ENCODE measurements around the gene SLC25A38.
A peak's percentile ranks its signal among the peaks of the same experiment; 100 is the strongest.

SLC25A38 gene, protein sequence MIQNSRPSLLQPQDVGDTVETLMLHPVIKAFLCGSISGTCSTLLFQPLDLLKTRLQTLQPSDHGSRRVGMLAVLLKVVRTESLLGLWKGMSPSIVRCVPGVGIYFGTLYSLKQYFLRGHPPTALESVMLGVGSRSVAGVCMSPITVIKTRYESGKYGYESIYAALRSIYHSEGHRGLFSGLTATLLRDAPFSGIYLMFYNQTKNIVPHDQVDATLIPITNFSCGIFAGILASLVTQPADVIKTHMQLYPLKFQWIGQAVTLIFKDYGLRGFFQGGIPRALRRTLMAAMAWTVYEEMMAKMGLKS

DNA sequence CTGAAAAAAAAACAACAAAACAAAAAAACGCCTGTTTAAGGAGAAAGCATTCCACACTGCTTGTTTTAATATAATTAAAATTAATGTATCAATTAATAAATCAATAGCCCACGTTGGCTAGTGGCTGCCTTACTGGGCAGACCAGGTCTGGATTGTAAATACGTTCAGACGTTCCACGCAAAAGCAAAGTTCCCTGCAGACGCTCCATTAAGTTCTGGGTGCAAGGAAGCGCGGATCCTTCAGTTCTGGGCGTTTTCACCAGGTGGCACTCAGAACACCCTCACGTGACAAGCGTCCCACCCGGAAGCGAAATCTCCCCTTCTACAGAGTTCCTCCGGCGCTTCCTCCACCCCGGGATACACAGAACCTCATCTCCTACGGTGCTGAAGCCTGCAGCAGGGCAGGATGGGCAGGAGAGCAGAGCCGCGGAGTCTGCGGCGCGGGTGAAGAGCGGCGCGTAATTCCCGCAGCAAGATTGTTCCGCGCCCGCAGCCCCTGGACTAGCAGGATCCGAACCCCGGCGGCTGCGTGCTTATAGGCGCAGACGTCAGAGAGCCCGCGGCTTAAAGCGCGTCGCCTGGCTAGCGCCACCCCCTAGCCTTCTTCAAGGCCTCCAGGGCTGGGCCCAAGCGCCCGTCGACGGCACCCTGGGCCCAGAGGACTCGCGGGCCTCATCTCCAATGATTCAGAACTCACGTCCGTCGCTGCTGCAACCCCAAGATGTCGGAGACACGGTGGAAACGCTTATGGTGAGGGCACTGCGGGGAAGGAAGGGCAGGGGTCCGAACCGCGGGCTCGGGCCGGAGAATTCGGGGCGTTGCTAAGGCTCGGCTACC is at the start of gene SLC25A38:
Gene SLC25A38, plus strand, starts transcription at position 326 of the 836 bp plus-strand sequence. Its CDS starts 355 bp downstream, at position 681.
- H3K4me1 ChIP-seq (ENCODE audit: control insufficient read depth in 1 of 2, insufficient read depth in 2 of 2, low read length in 2 of 2): peaks cover 26 to 28% of the 10 kb centered on the region in 2 donors
- no peaks in the 10 kb centered on the region for H3K9me3 ChIP-seq (ENCODE audit: control insufficient read depth in 1 of 2, low read length in 2 of 2)
- H3K27ac ChIP-seq (ENCODE audit: low read depth, low read length): peak within 1 kb of the TSS; percentile 96
- H3K36me3 ChIP-seq (ENCODE audit: control insufficient read depth in 1 of 2, insufficient read depth in 2 of 2, low read length in 2 of 2): no peaks in the 10 kb centered on the region
- H3K27me3 ChIP-seq (ENCODE audit: control insufficient read depth in 1 of 2, insufficient read depth in 2 of 2, low read length in 2 of 2): no peaks in the 10 kb centered on the region
- peak within 1 kb of the TSS; percentile 85 to 86 for H3K4me3 ChIP-seq (ENCODE audit: low read depth in 1 of 2, low read length in 2 of 2)
- H3K9ac ChIP-seq (ENCODE audit: low read depth in 1 of 2, low read length in 2 of 2): peak within 1 kb of the TSS; percentile 88 to 94

DNA sequence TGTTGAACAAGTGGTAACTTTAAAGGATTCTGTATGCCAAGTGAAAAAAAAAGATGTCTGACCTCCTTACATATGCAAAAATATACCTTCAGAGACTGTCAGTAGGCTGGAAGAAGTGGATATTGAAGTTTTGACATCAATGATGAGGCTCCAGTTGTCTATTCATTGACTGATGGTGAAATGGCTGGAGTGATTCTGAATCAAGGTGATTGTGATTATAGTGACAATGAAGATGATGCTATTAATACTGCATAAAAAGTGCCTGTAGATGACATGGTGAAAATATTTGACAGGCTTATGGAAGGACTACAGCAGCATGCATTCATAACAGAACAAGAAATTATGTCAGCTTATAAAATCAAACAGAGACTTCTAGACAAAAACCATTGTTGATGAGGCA is 49.6 kb upstream of the SLC25A38 start:
- H3K9ac ChIP-seq (ENCODE audit: low read depth in 1 of 2, low read length in 2 of 2): no peak overlapping the region
- H3K9me3 ChIP-seq (ENCODE audit: control insufficient read depth in 1 of 2, low read length in 2 of 2): no peaks in the 10 kb centered on the region
- no peak overlapping the region for H3K27ac ChIP-seq (ENCODE audit: low read depth, low read length)
- no peaks in the 10 kb centered on the region for H3K27me3 ChIP-seq (ENCODE audit: control insufficient read depth in 1 of 2, insufficient read depth in 2 of 2, low read length in 2 of 2)
- H3K4me3 ChIP-seq (ENCODE audit: low read depth in 1 of 2, low read length in 2 of 2): no peak overlapping the region
- H3K36me3 ChIP-seq (ENCODE audit: control insufficient read depth in 1 of 2, insufficient read depth in 2 of 2, low read length in 2 of 2): no peaks in the 10 kb centered on the region
- H3K4me1 ChIP-seq (ENCODE audit: control insufficient read depth in 1 of 2, insufficient read depth in 2 of 2, low read length in 2 of 2): no peaks in the 10 kb centered on the region

DNA sequence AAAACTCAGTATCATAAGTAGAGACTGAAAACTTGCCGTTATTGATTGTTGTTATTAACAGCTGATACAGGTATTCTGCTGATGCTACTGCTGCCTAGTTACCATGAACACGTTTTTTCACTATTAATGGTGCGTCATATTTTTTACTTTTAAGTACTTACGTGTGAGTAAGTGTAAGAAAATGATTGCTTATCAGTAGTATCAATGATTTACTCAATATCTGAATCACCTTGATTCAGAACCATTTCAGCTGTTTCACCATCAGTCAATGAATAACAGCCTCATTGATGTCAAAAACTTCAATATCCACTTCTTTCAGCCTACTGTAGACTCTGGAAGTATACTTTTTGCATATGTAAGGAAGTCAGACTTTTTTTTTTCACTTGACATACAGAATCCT is 49.0 kb upstream of the SLC25A38 start:
- H3K4me3 ChIP-seq (ENCODE audit: low read depth in 1 of 2, low read length in 2 of 2): no peak overlapping the region
- H3K36me3 ChIP-seq (ENCODE audit: control insufficient read depth in 1 of 2, insufficient read depth in 2 of 2, low read length in 2 of 2): no peaks in the 10 kb centered on the region
- H3K9ac ChIP-seq (ENCODE audit: low read depth in 1 of 2, low read length in 2 of 2): no peak overlapping the region
- no peak overlapping the region for H3K27ac ChIP-seq (ENCODE audit: low read depth, low read length)
- no peaks in the 10 kb centered on the region for H3K4me1 ChIP-seq (ENCODE audit: control insufficient read depth in 1 of 2, insufficient read depth in 2 of 2, low read length in 2 of 2)
- no peaks in the 10 kb centered on the region for H3K27me3 ChIP-seq (ENCODE audit: control insufficient read depth in 1 of 2, insufficient read depth in 2 of 2, low read length in 2 of 2)
- H3K9me3 ChIP-seq (ENCODE audit: control insufficient read depth in 1 of 2, low read length in 2 of 2): no peaks in the 10 kb centered on the region

DNA sequence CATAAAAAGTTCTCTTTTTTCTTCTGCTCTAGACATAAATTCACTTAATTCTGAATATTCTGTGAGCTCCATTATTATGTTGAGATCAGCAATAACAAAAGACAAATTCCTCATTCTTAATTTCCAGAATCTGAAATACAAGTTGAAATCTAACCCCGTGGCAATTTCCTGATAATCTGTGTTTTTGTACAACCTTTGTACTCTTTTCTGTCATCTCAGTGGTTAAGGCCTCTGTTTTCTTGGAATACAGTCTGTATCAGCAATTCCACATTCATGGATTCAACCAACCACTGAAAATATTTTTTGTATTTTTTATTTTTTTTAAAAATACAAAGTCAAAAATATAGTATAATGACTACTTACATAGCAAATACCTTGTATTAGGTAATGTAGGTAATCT is 45.0 kb upstream of the SLC25A38 start:
- H3K4me1 ChIP-seq (ENCODE audit: control insufficient read depth in 1 of 2, insufficient read depth in 2 of 2, low read length in 2 of 2): peaks cover 0 to 5% of the 10 kb centered on the region in 2 donors
- H3K9ac ChIP-seq (ENCODE audit: low read depth in 1 of 2, low read length in 2 of 2): no peak overlapping the region
- H3K4me3 ChIP-seq (ENCODE audit: low read depth in 1 of 2, low read length in 2 of 2): no peak overlapping the region
- no peak overlapping the region for H3K27ac ChIP-seq (ENCODE audit: low read depth, low read length)
- no peaks in the 10 kb centered on the region for H3K36me3 ChIP-seq (ENCODE audit: control insufficient read depth in 1 of 2, insufficient read depth in 2 of 2, low read length in 2 of 2)
- no peaks in the 10 kb centered on the region for H3K27me3 ChIP-seq (ENCODE audit: control insufficient read depth in 1 of 2, insufficient read depth in 2 of 2, low read length in 2 of 2)
- no peaks in the 10 kb centered on the region for H3K9me3 ChIP-seq (ENCODE audit: control insufficient read depth in 1 of 2, low read length in 2 of 2)

DNA sequence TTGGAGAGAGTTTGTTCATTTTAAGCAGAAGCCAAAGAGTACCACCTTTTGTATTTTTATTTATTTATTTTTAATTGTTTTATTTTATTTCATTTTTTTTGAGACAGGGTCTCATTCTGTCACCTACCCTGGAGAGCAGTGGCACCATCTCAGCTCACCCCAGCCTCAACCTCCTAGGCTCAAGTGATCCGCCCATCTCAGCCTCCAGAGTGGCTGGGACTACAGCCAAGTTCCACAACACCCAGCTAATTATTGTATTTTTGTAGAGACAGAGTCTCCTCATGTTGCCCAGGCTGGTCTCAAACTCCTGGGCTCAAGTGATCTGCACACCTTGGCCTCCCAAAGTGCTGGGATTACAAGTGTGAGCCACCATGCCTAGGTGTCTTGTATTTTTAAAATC is 44.1 kb upstream of the SLC25A38 start:
- no peaks in the 10 kb centered on the region for H3K9me3 ChIP-seq (ENCODE audit: control insufficient read depth in 1 of 2, low read length in 2 of 2)
- peaks cover 0 to 11% of the 10 kb centered on the region in 2 donors for H3K4me1 ChIP-seq (ENCODE audit: control insufficient read depth in 1 of 2, insufficient read depth in 2 of 2, low read length in 2 of 2)
- H3K36me3 ChIP-seq (ENCODE audit: control insufficient read depth in 1 of 2, insufficient read depth in 2 of 2, low read length in 2 of 2): no peaks in the 10 kb centered on the region
- H3K4me3 ChIP-seq (ENCODE audit: low read depth in 1 of 2, low read length in 2 of 2): no peak overlapping the region
- H3K27ac ChIP-seq (ENCODE audit: low read depth, low read length): no peak overlapping the region
- no peak overlapping the region for H3K9ac ChIP-seq (ENCODE audit: low read depth in 1 of 2, low read length in 2 of 2)
- H3K27me3 ChIP-seq (ENCODE audit: control insufficient read depth in 1 of 2, insufficient read depth in 2 of 2, low read length in 2 of 2): no peaks in the 10 kb centered on the region

DNA sequence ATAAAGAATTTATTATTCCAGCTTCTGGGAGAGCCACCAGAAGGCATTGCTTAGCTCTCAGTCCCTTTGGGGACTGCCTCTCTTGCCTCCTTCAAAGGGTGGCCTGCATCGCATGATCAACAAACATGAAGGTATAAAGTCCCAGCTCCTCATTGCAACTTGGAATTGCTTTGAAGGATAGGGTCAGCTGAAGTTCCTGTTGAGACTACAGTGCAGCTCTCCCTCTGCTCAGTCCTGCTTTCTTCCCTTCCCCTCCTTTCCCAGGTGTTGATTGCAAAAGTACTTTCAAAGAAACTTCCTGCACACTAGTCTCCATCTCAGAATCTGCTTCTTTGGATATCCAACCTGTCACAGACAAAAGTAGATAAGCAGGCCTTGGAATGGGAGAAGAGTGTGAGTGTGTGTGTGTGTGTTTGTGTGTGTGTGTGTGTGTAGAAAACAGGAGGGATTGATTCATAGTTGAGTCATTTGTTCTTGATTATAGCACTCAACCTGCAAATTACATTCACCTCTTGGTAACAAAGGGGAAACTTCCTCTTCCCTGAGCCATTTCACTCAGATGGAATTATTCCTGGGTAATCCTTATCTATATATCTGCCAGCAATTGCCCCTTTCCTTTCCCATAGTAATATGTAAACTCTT is 40.0 kb upstream of the SLC25A38 start:
- H3K9ac ChIP-seq (ENCODE audit: low read depth in 1 of 2, low read length in 2 of 2): no peak overlapping the region
- H3K9me3 ChIP-seq (ENCODE audit: control insufficient read depth in 1 of 2, low read length in 2 of 2): no peaks in the 10 kb centered on the region
- peaks cover 0 to 11% of the 10 kb centered on the region in 2 donors for H3K4me1 ChIP-seq (ENCODE audit: control insufficient read depth in 1 of 2, insufficient read depth in 2 of 2, low read length in 2 of 2)
- no peak overlapping the region for H3K27ac ChIP-seq (ENCODE audit: low read depth, low read length)
- H3K4me3 ChIP-seq (ENCODE audit: low read depth in 1 of 2, low read length in 2 of 2): no peak overlapping the region
- H3K36me3 ChIP-seq (ENCODE audit: control insufficient read depth in 1 of 2, insufficient read depth in 2 of 2, low read length in 2 of 2): no peaks in the 10 kb centered on the region
- no peaks in the 10 kb centered on the region for H3K27me3 ChIP-seq (ENCODE audit: control insufficient read depth in 1 of 2, insufficient read depth in 2 of 2, low read length in 2 of 2)

DNA sequence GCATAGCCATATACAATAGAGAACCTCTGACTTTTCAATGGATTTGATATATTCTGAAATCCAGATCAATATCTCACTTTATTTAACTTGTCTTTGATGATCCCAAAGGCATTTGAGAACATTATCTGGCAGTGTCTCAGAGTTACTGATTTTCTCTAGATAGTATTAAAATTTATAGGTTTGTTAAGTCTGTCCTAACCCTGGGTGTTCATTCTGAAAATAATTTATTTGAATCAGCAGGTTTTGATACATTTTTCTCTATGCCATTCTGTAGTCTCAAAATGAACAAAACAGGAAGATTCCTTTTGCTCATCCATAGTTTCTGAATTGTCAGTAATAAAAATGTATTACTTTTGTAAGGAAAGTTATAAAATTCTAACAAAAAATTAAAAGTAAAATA is 39.4 kb upstream of the SLC25A38 start:
- no peak overlapping the region for H3K4me3 ChIP-seq (ENCODE audit: low read depth in 1 of 2, low read length in 2 of 2)
- H3K27me3 ChIP-seq (ENCODE audit: control insufficient read depth in 1 of 2, insufficient read depth in 2 of 2, low read length in 2 of 2): no peaks in the 10 kb centered on the region
- H3K9me3 ChIP-seq (ENCODE audit: control insufficient read depth in 1 of 2, low read length in 2 of 2): no peaks in the 10 kb centered on the region
- H3K9ac ChIP-seq (ENCODE audit: low read depth in 1 of 2, low read length in 2 of 2): no peak overlapping the region
- peaks cover 0 to 11% of the 10 kb centered on the region in 2 donors for H3K4me1 ChIP-seq (ENCODE audit: control insufficient read depth in 1 of 2, insufficient read depth in 2 of 2, low read length in 2 of 2)
- no peak overlapping the region for H3K27ac ChIP-seq (ENCODE audit: low read depth, low read length)
- H3K36me3 ChIP-seq (ENCODE audit: control insufficient read depth in 1 of 2, insufficient read depth in 2 of 2, low read length in 2 of 2): no peaks in the 10 kb centered on the region

DNA sequence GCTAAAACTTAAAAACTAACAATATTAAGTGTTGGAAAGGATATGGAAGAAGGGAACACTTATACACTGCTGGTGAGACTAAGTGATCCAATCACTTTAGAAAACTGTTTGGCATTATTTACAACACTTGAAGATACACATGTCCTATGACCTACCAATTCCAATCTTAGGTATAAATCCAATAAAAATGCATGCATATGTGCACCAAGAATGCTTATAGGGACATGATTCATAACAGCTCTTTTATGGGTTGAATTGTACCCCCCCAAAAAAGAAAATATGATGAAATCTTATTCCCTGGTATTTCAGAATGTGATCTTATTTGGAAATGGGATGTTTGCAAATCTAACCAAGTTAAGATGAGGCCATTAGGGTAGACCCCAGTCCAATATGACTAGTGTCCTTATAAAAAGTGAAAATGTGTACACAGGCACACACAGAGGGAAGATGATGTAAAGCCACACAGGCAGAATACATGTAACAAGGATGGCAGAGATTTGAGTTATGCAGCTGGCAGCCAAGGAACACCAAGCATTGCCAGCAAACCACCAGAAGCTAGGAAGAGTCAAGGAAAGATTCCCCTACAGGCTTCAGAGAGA is 38.3 kb upstream of the SLC25A38 start:
- H3K27ac ChIP-seq (ENCODE audit: low read depth, low read length): no peak overlapping the region
- no peaks in the 10 kb centered on the region for H3K36me3 ChIP-seq (ENCODE audit: control insufficient read depth in 1 of 2, insufficient read depth in 2 of 2, low read length in 2 of 2)
- H3K4me3 ChIP-seq (ENCODE audit: low read depth in 1 of 2, low read length in 2 of 2): no peak overlapping the region
- peaks cover 0 to 11% of the 10 kb centered on the region in 2 donors for H3K4me1 ChIP-seq (ENCODE audit: control insufficient read depth in 1 of 2, insufficient read depth in 2 of 2, low read length in 2 of 2)
- no peaks in the 10 kb centered on the region for H3K9me3 ChIP-seq (ENCODE audit: control insufficient read depth in 1 of 2, low read length in 2 of 2)
- no peak overlapping the region for H3K9ac ChIP-seq (ENCODE audit: low read depth in 1 of 2, low read length in 2 of 2)
- no peaks in the 10 kb centered on the region for H3K27me3 ChIP-seq (ENCODE audit: control insufficient read depth in 1 of 2, insufficient read depth in 2 of 2, low read length in 2 of 2)

DNA sequence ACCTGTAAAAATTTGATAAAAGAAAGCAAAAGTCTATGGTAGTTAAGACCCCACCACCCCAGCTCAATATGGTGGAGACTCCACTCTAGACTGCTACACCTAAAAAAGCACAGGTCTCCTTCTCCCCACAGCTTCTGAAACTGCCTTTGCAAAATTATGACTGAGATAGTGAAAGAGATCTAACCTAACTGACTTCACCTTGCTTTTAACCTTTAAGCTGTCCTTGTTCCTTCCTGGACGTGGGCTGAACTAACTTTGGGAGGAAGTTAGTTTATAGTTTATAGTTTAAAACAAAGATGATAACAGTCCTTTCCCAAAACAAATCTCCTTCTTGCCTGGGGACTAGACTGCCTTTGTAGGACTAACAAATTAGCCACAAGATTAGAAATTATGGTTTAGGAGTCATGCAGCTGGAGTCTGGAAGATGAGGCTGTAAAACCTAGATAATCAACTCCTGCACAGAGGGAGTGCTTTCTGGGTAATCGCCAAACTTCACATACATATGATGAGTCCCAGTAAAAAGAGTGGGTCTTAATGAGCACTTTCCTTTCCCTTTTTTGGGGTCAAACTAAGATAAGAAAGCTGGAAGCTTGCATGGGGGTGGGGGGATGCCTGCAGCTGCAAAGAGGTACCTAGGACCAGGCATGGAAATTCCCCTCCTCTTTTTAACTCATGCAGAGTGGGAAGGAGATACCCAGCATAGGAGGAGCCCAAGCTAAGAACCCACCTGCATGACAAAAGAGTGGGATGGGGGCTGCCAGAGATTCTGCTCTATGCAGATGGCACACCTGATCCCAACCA is 36.2 kb upstream of the SLC25A38 start:
- H3K9ac ChIP-seq (ENCODE audit: low read depth in 1 of 2, low read length in 2 of 2): no peak overlapping the region
- H3K27me3 ChIP-seq (ENCODE audit: control insufficient read depth in 1 of 2, insufficient read depth in 2 of 2, low read length in 2 of 2): no peaks in the 10 kb centered on the region
- H3K9me3 ChIP-seq (ENCODE audit: control insufficient read depth in 1 of 2, low read length in 2 of 2): no peaks in the 10 kb centered on the region
- H3K4me3 ChIP-seq (ENCODE audit: low read depth in 1 of 2, low read length in 2 of 2): no peak overlapping the region
- peaks cover 10 to 15% of the 10 kb centered on the region in 2 donors for H3K4me1 ChIP-seq (ENCODE audit: control insufficient read depth in 1 of 2, insufficient read depth in 2 of 2, low read length in 2 of 2)
- no peak overlapping the region for H3K27ac ChIP-seq (ENCODE audit: low read depth, low read length)
- no peaks in the 10 kb centered on the region for H3K36me3 ChIP-seq (ENCODE audit: control insufficient read depth in 1 of 2, insufficient read depth in 2 of 2, low read length in 2 of 2)

Data from duodenal mucosa (tissue), 2 donors.